WTC11 (cell line): ENCODE measurements around the gene ADAM33. TPM values are rescaled to one million over a fixed set of nuclear protein-coding genes. Genes with fewer than 3 reads are reported as not detected.

Experiments used
- ATAC-seq: fragments of 200-7000 bp; cut with Tn5 transposase; 2 replicates; pipeline ENCODE4 v1.10.0; 2021; ENCODE audit warnings: mild to moderate bottlenecking, moderate library complexity
- CTCF ChIA-PET: fragments of 300-600 bp; sonication (Branson Sonifier 250); formaldehyde crosslinking; loops from one replicate; lab custom pipeline; 2021; ENCODE audit warnings: antibody characterized with exemption; lab: Charles Lee
- POLR2A ChIA-PET: fragments of 350-600 bp; sonication (Branson Sonifier 250); formaldehyde crosslinking; loops from one replicate; lab custom pipeline; 2021; ENCODE audit warnings: antibody characterized with exemption; lab: Charles Lee
- DNase-seq: peaks from one replicate; pipeline ENCODE4 v3.0.0; 2021; ENCODE audit warnings: low spot score
- H3K27ac Mint-ChIP-seq: 2 replicates; pipeline ENCODE4 v1.8.0; 2021; ENCODE audit warnings: mixed read lengths
- H3K27me3 Mint-ChIP-seq: 2 replicates; pipeline ENCODE4 v1.8.0; 2021; ENCODE audit warnings: low read depth, mild to moderate bottlenecking, moderate library complexity, mixed read lengths
- H3K36me3 Mint-ChIP-seq: 2 replicates; pipeline ENCODE4 v1.8.0; 2021; ENCODE audit warnings: mixed read lengths
- H3K4me1 Mint-ChIP-seq: 2 replicates; pipeline ENCODE4 v1.8.0; 2022; ENCODE audit warnings: mixed read lengths
- H3K4me3 Mint-ChIP-seq: 2 replicates; pipeline ENCODE4 v1.8.0; 2021; ENCODE audit warnings: mild to moderate bottlenecking, moderate library complexity, mixed read lengths
- H3K9me3 Mint-ChIP-seq: 2 replicates; pipeline ENCODE4 v1.8.0; 2021; ENCODE audit warnings: mixed read lengths
- CREB1 ChIP-seq: sonication (generic); formaldehyde crosslinking; IDR thresholded peaks from 2 replicates; pipeline ENCODE4 v1.8.0; 2023; ENCODE audit warnings: mild to moderate bottlenecking, missing genetic modification reagents
- E2F4 ChIP-seq: sonication (generic); formaldehyde crosslinking; IDR thresholded peaks from 2 replicates; pipeline ENCODE4 v1.8.1; 2022; ENCODE audit warnings: low read depth, mild to moderate bottlenecking, moderate library complexity, missing genetic modification reagents, borderline replicate concordance
- ESRRA ChIP-seq: sonication (generic); formaldehyde crosslinking; IDR thresholded peaks from 2 replicates; pipeline ENCODE4 v1.8.1; 2022; ENCODE audit warnings: mild to moderate bottlenecking, missing genetic modification reagents, borderline replicate concordance
- FOXK1 ChIP-seq: sonication (generic); formaldehyde crosslinking; IDR thresholded peaks from 2 replicates; pipeline ENCODE4 v1.8.0; 2022; ENCODE audit warnings: mild to moderate bottlenecking, moderate library complexity, missing genetic modification reagents
- GABPB1 ChIP-seq: sonication (generic); formaldehyde crosslinking; IDR thresholded peaks from 2 replicates; pipeline ENCODE4 v1.8.1; 2023; ENCODE audit warnings: mild to moderate bottlenecking, missing genetic modification reagents
- JAZF1 ChIP-seq: fragments of 250-450 bp; sonication (Bioruptor Pico); IDR thresholded peaks from 2 replicates; pipeline ENCODE4 v1.9.0; 2021; ENCODE audit warnings: moderate library complexity, mild to moderate bottlenecking, inconsistent platforms
- MYBL2 ChIP-seq: sonication (generic); formaldehyde crosslinking; IDR thresholded peaks from 2 replicates; pipeline ENCODE4 v1.8.1; 2023; ENCODE audit warnings: mild to moderate bottlenecking, moderate library complexity, missing genetic modification reagents
- PREB ChIP-seq: sonication (generic); formaldehyde crosslinking; IDR thresholded peaks from 2 replicates; pipeline ENCODE4 v1.8.1; 2022; ENCODE audit warnings: mild to moderate bottlenecking, missing genetic modification reagents, moderate library complexity, borderline replicate concordance
- SMAD3 ChIP-seq: sonication (generic); formaldehyde crosslinking; IDR thresholded peaks from 2 replicates; pipeline ENCODE4 v1.8.0; 2022; ENCODE audit warnings: missing genetic modification reagents, mild to moderate bottlenecking, borderline replicate concordance
- SOX15 ChIP-seq: fragments of 250-450 bp; sonication (Bioruptor Pico); IDR thresholded peaks from 2 replicates; pipeline ENCODE4 v1.9.0; 2021; ENCODE audit warnings: mild to moderate bottlenecking
- TP53 ChIP-seq: sonication (generic); formaldehyde crosslinking; IDR thresholded peaks from 2 replicates; pipeline ENCODE4 v1.8.1; 2023; ENCODE audit warnings: mild to moderate bottlenecking, missing genetic modification reagents
- ZMAT4 ChIP-seq: fragments of 250-450 bp; sonication (Bioruptor Pico); IDR thresholded peaks from 2 replicates; pipeline ENCODE4 v1.9.0; 2021; ENCODE audit warnings: mild to moderate bottlenecking
- ZNF317 ChIP-seq: sonication (generic); formaldehyde crosslinking; IDR thresholded peaks from 2 replicates; pipeline ENCODE4 v1.8.1; 2023; ENCODE audit warnings: low read depth, mild to moderate bottlenecking, moderate library complexity, missing genetic modification reagents, borderline replicate concordance
- ZNF396 ChIP-seq: fragments of 250-450 bp; sonication (Bioruptor Pico); IDR thresholded peaks from 2 replicates; pipeline ENCODE4 v1.8.0; 2021; ENCODE audit warnings: mild to moderate bottlenecking, moderate library complexity, borderline replicate concordance
- ZNF416 ChIP-seq: fragments of 250-450 bp; sonication (Bioruptor Pico); IDR thresholded peaks from 2 replicates; pipeline ENCODE4 v1.9.0; 2021; ENCODE audit warnings: mild to moderate bottlenecking, inconsistent platforms
- ZNF423 ChIP-seq: fragments of 250-450 bp; sonication (Bioruptor Pico); IDR thresholded peaks from 2 replicates; pipeline ENCODE4 v2.1.2; 2022; ENCODE audit warnings: mild to moderate bottlenecking, moderate library complexity
- ZNF532 ChIP-seq: fragments of 250-450 bp; sonication (Bioruptor Pico); IDR thresholded peaks from 2 replicates; pipeline ENCODE4 v1.9.0; 2021; ENCODE audit warnings: mild to moderate bottlenecking, borderline replicate concordance
- total RNA-seq: library from RNA; stranded (reverse); gene quantifications from 3 replicates; pipeline ENCODE4 v1.2.3, GENCODE V29; 2021
- TF ChIP-seq, protein P1 (sequence below): sonication (generic); formaldehyde crosslinking; IDR thresholded peaks from 2 replicates; pipeline ENCODE4 v1.8.0; 2022; ENCODE audit warnings: mild to moderate bottlenecking, missing genetic modification reagents
- TF ChIP-seq, protein P2 (sequence below): fragments of 250-450 bp; sonication (Bioruptor Pico); IDR thresholded peaks from 2 replicates; pipeline ENCODE4 v1.8.0; 2021; ENCODE audit warnings: mild to moderate bottlenecking

Gene ADAM33
- total RNA-seq, 1 experiment from 2014 or later: 5.3 TPM

DNA sequence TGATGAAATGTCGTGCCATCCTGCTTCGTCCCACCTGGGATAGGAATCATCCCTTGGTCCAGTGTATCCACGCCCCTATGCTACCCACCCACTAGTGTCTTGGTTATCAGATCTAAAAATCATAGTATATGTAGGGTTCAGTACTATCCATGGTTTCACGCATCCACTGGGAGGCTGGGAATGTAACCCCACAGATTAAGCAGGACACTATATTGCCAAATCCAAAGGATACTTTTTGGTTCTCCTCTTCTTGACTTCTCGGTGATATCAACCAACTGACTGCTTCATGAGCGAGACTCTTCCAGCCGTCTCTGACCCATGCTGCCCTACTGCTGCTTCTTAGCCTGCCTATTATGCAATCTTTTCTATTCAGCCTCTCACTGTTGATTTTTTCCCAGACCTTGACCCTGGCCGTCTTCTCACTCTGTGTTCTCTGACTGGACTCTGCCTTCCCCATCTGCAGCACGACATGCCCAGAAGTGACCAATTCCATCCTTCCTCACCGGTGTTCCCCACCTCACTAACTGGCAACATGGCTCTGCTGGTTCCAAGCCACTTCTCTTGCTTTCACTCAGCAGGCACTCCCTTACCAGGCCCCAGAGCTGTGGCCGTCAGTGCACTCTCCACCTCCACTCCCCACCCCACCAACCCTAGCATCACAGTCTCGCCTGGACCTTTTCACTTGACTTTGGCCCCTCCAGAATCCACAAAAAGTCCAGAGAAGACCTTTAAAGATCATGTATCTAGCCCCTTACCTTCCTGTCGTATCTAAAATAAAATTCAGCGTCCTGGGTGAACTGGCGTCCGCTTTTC is 53.1 kb downstream of the ADAM33 start:
- POLR2A ChIA-PET: no interaction called here
- TF ChIP-seq ZNF396 (CRISPR knock-in tag) (no peak), ZMAT4 (CRISPR knock-in tag) (no peak), GABPB1 (CRISPR knock-in tag) (peak; percentile 73)

GRCh38 chr20:3627476-3627875 is 54.3 kb downstream of the ADAM33 start:
- peaks cover 12% of the 10 kb centered on the region for H3K4me1 Mint-ChIP-seq
- no peak overlapping the region for H3K4me3 Mint-ChIP-seq
- ATAC-seq (no peak), DNase-seq (no peak)
- POLR2A ChIA-PET: no interaction called here
- H3K27ac Mint-ChIP-seq: no peak overlapping the region
- H3K9me3 Mint-ChIP-seq: no peaks in the 10 kb centered on the region
- TF ChIP-seq E2F4 (CRISPR knock-in tag) (no peak), ZNF317 (CRISPR knock-in tag) (no peak), TP53 (CRISPR knock-in tag) (no peak), ZNF423 (no peak), SOX15 (CRISPR knock-in tag) (no peak)
- TF ChIP-seq, protein P1, sequence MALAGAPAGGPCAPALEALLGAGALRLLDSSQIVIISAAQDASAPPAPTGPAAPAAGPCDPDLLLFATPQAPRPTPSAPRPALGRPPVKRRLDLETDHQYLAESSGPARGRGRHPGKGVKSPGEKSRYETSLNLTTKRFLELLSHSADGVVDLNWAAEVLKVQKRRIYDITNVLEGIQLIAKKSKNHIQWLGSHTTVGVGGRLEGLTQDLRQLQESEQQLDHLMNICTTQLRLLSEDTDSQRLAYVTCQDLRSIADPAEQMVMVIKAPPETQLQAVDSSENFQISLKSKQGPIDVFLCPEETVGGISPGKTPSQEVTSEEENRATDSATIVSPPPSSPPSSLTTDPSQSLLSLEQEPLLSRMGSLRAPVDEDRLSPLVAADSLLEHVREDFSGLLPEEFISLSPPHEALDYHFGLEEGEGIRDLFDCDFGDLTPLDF (CRISPR knock-in tag): no peak
- TF ChIP-seq, all 79 proteins: peak for 0
- Mint-ChIP-seq H3K27me3 (no peaks in the 10 kb centered on the region; the same call in 1 of the 2 replicates), H3K36me3 (peaks cover 4% of the 10 kb centered on the region)
- CTCF ChIA-PET: interaction anchor here (2.0 kb wide), 1 partner anchor 64 kb away, joined by 6 read pairs; no protein-coding TSS in a partner anchor

More for the DNA sequence above, 53.1 kb downstream of the ADAM33 start:
- Mint-ChIP-seq H3K36me3 (peaks cover 4% of the 10 kb centered on the region), H3K27ac (no peak overlapping the region), H3K27me3 (no peaks in the 10 kb centered on the region; the same call in 1 of the 2 replicates), H3K4me3 (no peak overlapping the region), H3K9me3 (no peaks in the 10 kb centered on the region), H3K4me1 (peaks cover 12% of the 10 kb centered on the region)
- CTCF ChIA-PET: interaction anchor here (1.8 kb wide), 1 partner anchor 66 kb away, joined by 5 read pairs; no protein-coding TSS in a partner anchor
- no peak for DNase-seq
- ATAC-seq: no peak

- CTCF ChIA-PET: interaction anchor here (1.0 kb wide), 1 partner anchor 10 kb away, joined by 4 read pairs; no protein-coding TSS in a partner anchor
- Mint-ChIP-seq H3K36me3 (no peaks in the 10 kb centered on the region), H3K9me3 (no peaks in the 10 kb centered on the region), H3K27ac (no peak overlapping the region), H3K4me1 (no peaks in the 10 kb centered on the region), H3K27me3 (no peaks in the 10 kb centered on the region; the same call in 1 of the 2 replicates), H3K4me3 (no peak overlapping the region)
- ATAC-seq (no peak), DNase-seq (no peak)
- POLR2A ChIA-PET: no interaction called here
- TF ChIP-seq, protein P1 (CRISPR knock-in tag): no peak
- TF ChIP-seq PREB (CRISPR knock-in tag) (no peak), ZNF416 (CRISPR knock-in tag) (no peak), ZNF532 (no peak), FOXK1 (no peak), CREB1 (CRISPR knock-in tag) (no peak), JAZF1 (CRISPR knock-in tag) (no peak), ESRRA (CRISPR knock-in tag) (no peak), SOX15 (CRISPR knock-in tag) (no peak), MYBL2 (CRISPR knock-in tag) (no peak), SMAD3 (CRISPR knock-in tag) (no peak)
- TF ChIP-seq, protein P2, sequence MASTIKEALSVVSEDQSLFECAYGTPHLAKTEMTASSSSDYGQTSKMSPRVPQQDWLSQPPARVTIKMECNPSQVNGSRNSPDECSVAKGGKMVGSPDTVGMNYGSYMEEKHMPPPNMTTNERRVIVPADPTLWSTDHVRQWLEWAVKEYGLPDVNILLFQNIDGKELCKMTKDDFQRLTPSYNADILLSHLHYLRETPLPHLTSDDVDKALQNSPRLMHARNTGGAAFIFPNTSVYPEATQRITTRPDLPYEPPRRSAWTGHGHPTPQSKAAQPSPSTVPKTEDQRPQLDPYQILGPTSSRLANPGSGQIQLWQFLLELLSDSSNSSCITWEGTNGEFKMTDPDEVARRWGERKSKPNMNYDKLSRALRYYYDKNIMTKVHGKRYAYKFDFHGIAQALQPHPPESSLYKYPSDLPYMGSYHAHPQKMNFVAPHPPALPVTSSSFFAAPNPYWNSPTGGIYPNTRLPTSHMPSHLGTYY: no peak
These were observed 59.4 kb downstream of the ADAM33 start for GRCh38 chr20:3622406-3622805.
